Activated naive CD4-positive, alpha-beta T cell treated with anti-CD3 and anti-CD28 coated beads, Interleukin-2, amount 50 U/mL, for 24 hours (primary cell): ENCODE results near the gene TRIM67.
A peak's percentile ranks its signal among the peaks of the same experiment; 100 is the strongest.

ENCODE experiments used
- H3K27ac Mint-ChIP-seq: one replicate; pipeline ENCODE4 v1.8.0; 2021; ENCODE audit warnings: mild to moderate bottlenecking, mixed read lengths
- H3K27me3 Mint-ChIP-seq: one replicate; pipeline ENCODE4 v1.8.0; 2021; ENCODE audit warnings: mixed read lengths
- H3K36me3 Mint-ChIP-seq: one replicate; pipeline ENCODE4 v1.8.0; 2021; ENCODE audit warnings: mixed read lengths
- H3K4me1 Mint-ChIP-seq: one replicate; pipeline ENCODE4 v1.8.0; 2021; ENCODE audit warnings: mixed read lengths
- H3K4me3 Mint-ChIP-seq: one replicate; pipeline ENCODE4 v1.8.0; 2021; ENCODE audit warnings: mild to moderate bottlenecking, mixed read lengths
- H3K9me3 Mint-ChIP-seq: one replicate; pipeline ENCODE4 v1.8.0; 2021; ENCODE audit warnings: mixed read lengths

TRIM67 gene

GRCh38 chr1:231188072-231188471 lies 26.2 kb downstream of the TRIM67 start:
- no peaks in the 10 kb centered on the region for H3K9me3 Mint-ChIP-seq
- no peak overlapping the region for H3K4me3 Mint-ChIP-seq
- H3K4me1 Mint-ChIP-seq = no peaks in the 10 kb centered on the region
- H3K36me3 Mint-ChIP-seq = no peaks in the 10 kb centered on the region
- H3K27me3 Mint-ChIP-seq = peaks cover 3% of the 10 kb centered on the region
- H3K27ac Mint-ChIP-seq = no peak overlapping the region

- H3K9me3 Mint-ChIP-seq = no peaks in the 10 kb centered on the region
- H3K36me3 Mint-ChIP-seq = no peaks in the 10 kb centered on the region
- H3K27me3 Mint-ChIP-seq = peaks cover 4% of the 10 kb centered on the region
- H3K27ac Mint-ChIP-seq = no peak overlapping the region
- H3K4me3 Mint-ChIP-seq = no peak overlapping the region
- H3K4me1 Mint-ChIP-seq = no peaks in the 10 kb centered on the region
Measured at GRCh38 chr1:231188768-231189167, 26.9 kb downstream of the TRIM67 start.

GRCh38 chr1:231189683-231190270 lies 27.9 kb downstream of the TRIM67 start:
- H3K9me3 Mint-ChIP-seq = no peaks in the 10 kb centered on the region
- H3K27ac Mint-ChIP-seq = no peak overlapping the region
- peaks cover 4% of the 10 kb centered on the region for H3K27me3 Mint-ChIP-seq
- H3K4me3 Mint-ChIP-seq = no peak overlapping the region
- no peaks in the 10 kb centered on the region for H3K4me1 Mint-ChIP-seq
- H3K36me3 Mint-ChIP-seq = no peaks in the 10 kb centered on the region

GRCh38 chr1:231190456-231190855 lies 28.6 kb downstream of the TRIM67 start:
- Mint-ChIP-seq H3K36me3 (no peaks in the 10 kb centered on the region), H3K9me3 (no peaks in the 10 kb centered on the region), H3K4me3 (no peak overlapping the region), H3K27me3 (peaks cover 4% of the 10 kb centered on the region), H3K4me1 (no peaks in the 10 kb centered on the region), H3K27ac (no peak overlapping the region)

GRCh38 chr1:231192620-231193163 lies 30.8 kb downstream of the TRIM67 start:
- H3K27ac Mint-ChIP-seq = no peak overlapping the region
- no peaks in the 10 kb centered on the region for H3K36me3 Mint-ChIP-seq
- no peaks in the 10 kb centered on the region for H3K9me3 Mint-ChIP-seq
- H3K27me3 Mint-ChIP-seq = peaks cover 1% of the 10 kb centered on the region
- H3K4me3 Mint-ChIP-seq = no peak overlapping the region
- H3K4me1 Mint-ChIP-seq = no peaks in the 10 kb centered on the region

GRCh38 chr1:231193710-231194340 lies 32.0 kb downstream of the TRIM67 start:
- Mint-ChIP-seq H3K4me3 (no peak overlapping the region), H3K9me3 (no peaks in the 10 kb centered on the region), H3K36me3 (no peaks in the 10 kb centered on the region), H3K4me1 (no peaks in the 10 kb centered on the region), H3K27me3 (peaks cover 1% of the 10 kb centered on the region), H3K27ac (no peak overlapping the region)

- H3K36me3 Mint-ChIP-seq = no peaks in the 10 kb centered on the region
- H3K9me3 Mint-ChIP-seq = no peaks in the 10 kb centered on the region
- no peaks in the 10 kb centered on the region for H3K4me1 Mint-ChIP-seq
- no peak overlapping the region for H3K27ac Mint-ChIP-seq
- peaks cover 2% of the 10 kb centered on the region for H3K27me3 Mint-ChIP-seq
- no peak overlapping the region for H3K4me3 Mint-ChIP-seq
Measured at GRCh38 chr1:231194476-231194842, 32.6 kb downstream of the TRIM67 start.

- H3K4me1 Mint-ChIP-seq = no peaks in the 10 kb centered on the region
- peaks cover 3% of the 10 kb centered on the region for H3K27me3 Mint-ChIP-seq
- no peak overlapping the region for H3K27ac Mint-ChIP-seq
- no peaks in the 10 kb centered on the region for H3K36me3 Mint-ChIP-seq
- no peaks in the 10 kb centered on the region for H3K9me3 Mint-ChIP-seq
- H3K4me3 Mint-ChIP-seq = no peak overlapping the region
Measured at GRCh38 chr1:231194843-231195516, 33.1 kb downstream of the TRIM67 start.

GRCh38 chr1:231196307-231196706 lies 34.4 kb downstream of the TRIM67 start:
- Mint-ChIP-seq H3K27ac (no peak overlapping the region), H3K9me3 (no peaks in the 10 kb centered on the region), H3K4me1 (peaks cover 1% of the 10 kb centered on the region), H3K36me3 (no peaks in the 10 kb centered on the region), H3K27me3 (peaks cover 3% of the 10 kb centered on the region), H3K4me3 (no peak overlapping the region)

GRCh38 chr1:231196728-231197127 lies 34.9 kb downstream of the TRIM67 start:
- Mint-ChIP-seq H3K27me3 (peaks cover 3% of the 10 kb centered on the region), H3K9me3 (no peaks in the 10 kb centered on the region), H3K36me3 (no peaks in the 10 kb centered on the region), H3K4me3 (no peak overlapping the region), H3K4me1 (peaks cover 6% of the 10 kb centered on the region), H3K27ac (no peak overlapping the region)

- Mint-ChIP-seq H3K9me3 (no peaks in the 10 kb centered on the region), H3K36me3 (no peaks in the 10 kb centered on the region), H3K27me3 (peaks cover 2% of the 10 kb centered on the region), H3K4me3 (no peak overlapping the region), H3K27ac (no peak overlapping the region), H3K4me1 (peaks cover 8% of the 10 kb centered on the region)
Measured at GRCh38 chr1:231199868-231200267, 38.0 kb downstream of the TRIM67 start.

GRCh38 chr1:231200388-231201031 lies 38.7 kb downstream of the TRIM67 start:
- H3K36me3 Mint-ChIP-seq = no peaks in the 10 kb centered on the region
- peaks cover 2% of the 10 kb centered on the region for H3K27me3 Mint-ChIP-seq
- no peak overlapping the region for H3K27ac Mint-ChIP-seq
- peaks cover 8% of the 10 kb centered on the region for H3K4me1 Mint-ChIP-seq
- H3K4me3 Mint-ChIP-seq = no peak overlapping the region
- H3K9me3 Mint-ChIP-seq = no peaks in the 10 kb centered on the region

- Mint-ChIP-seq H3K27ac (peak overlapping the region; percentile 62), H3K4me1 (peaks cover 8% of the 10 kb centered on the region), H3K36me3 (no peaks in the 10 kb centered on the region), H3K27me3 (peaks cover 2% of the 10 kb centered on the region), H3K9me3 (no peaks in the 10 kb centered on the region), H3K4me3 (no peak overlapping the region)
Measured at GRCh38 chr1:231201375-231201978, 39.6 kb downstream of the TRIM67 start.

- Mint-ChIP-seq H3K27me3 (peaks cover 2% of the 10 kb centered on the region), H3K9me3 (no peaks in the 10 kb centered on the region), H3K4me3 (no peak overlapping the region), H3K36me3 (no peaks in the 10 kb centered on the region), H3K4me1 (peaks cover 8% of the 10 kb centered on the region), H3K27ac (no peak overlapping the region)
Measured at GRCh38 chr1:231201979-231202633, 40.2 kb downstream of the TRIM67 start.
